A549 (cell line): ENCODE measurements around the gene METTL24.

ENCODE experiments used
- CBX8 ChIP-seq: fragments of 200-600 bp; sonication (generic); IDR thresholded peaks from 2 replicates; pipeline ENCODE4 v1.6.1; 2016
- CHD2 ChIP-seq: fragments of 150-350 bp; IDR thresholded peaks from 2 replicates; pipeline ENCODE4 v1.6.1; 2014; ENCODE audit warnings: low read length; ENCODE audit not compliant: partially characterized antibody
- EP300 ChIP-seq, 2 experiments: fragments of >200 bp; sonication (Bioruptor Twin); formaldehyde crosslinking; IDR thresholded peaks; 2 replicates in 1 of 2; 3 replicates in 1 of 2; pipeline ENCODE4 v1.6.1; 2016 to 2017
- ESRRA ChIP-seq: fragments of 150-350 bp; IDR thresholded peaks from 2 replicates; pipeline ENCODE4 v1.6.1; 2014; ENCODE audit warnings: mild to moderate bottlenecking, low read length, borderline replicate concordance
- MAFK ChIP-seq: fragments of 450-650 bp; IDR thresholded peaks from 2 replicates; pipeline ENCODE4 v1.6.1; 2014; ENCODE audit not compliant: partially characterized antibody
- MAZ ChIP-seq: fragments of 150-350 bp; IDR thresholded peaks from 2 replicates; pipeline ENCODE4 v1.6.1; 2014; ENCODE audit warnings: antibody characterized with exemption, low read depth, low read length, borderline replicate concordance
- PHF8 ChIP-seq: fragments of 200-600 bp; sonication (generic); IDR thresholded peaks from 2 replicates; pipeline ENCODE4 v1.6.1; 2016; ENCODE audit warnings: low read depth, mild to moderate bottlenecking, antibody characterized with exemption, moderate library complexity, borderline replicate concordance
- POLR2A ChIP-seq: IDR thresholded peaks from 2 replicates; pipeline ENCODE4 v1.6.1; 2012; ENCODE audit warnings: mild to moderate bottlenecking, low read length
- RNF2 ChIP-seq: fragments of 200-600 bp; sonication (generic); IDR thresholded peaks from 2 replicates; pipeline ENCODE4 v1.6.1; 2016; ENCODE audit warnings: low read depth, mild to moderate bottlenecking, antibody characterized with exemption, moderate library complexity, borderline replicate concordance
- SMC3 ChIP-seq: fragments of >200 bp; sonication (Bioruptor Twin); formaldehyde crosslinking; IDR thresholded peaks from 3 replicates; pipeline ENCODE4 v1.6.1; 2018; ENCODE audit warnings: inconsistent platforms
- SREBF2 ChIP-seq: fragments of 450-650 bp; IDR thresholded peaks from 2 replicates; pipeline ENCODE4 v1.6.1; 2014; ENCODE audit warnings: mild to moderate bottlenecking, moderate library complexity
- TF ChIP-seq, protein P1 (sequence below): fragments of >200 bp; sonication (Bioruptor Twin); formaldehyde crosslinking; IDR thresholded peaks from 3 replicates; pipeline ENCODE4 v1.5.1; 2016
- TF ChIP-seq, protein P2 (sequence below): fragments of 450-650 bp; IDR thresholded peaks from 2 replicates; pipeline ENCODE4 v1.6.1; 2014; ENCODE audit warnings: antibody characterized with exemption

GRCh38 chr6:110214338-110214737, 143.8 kb downstream of the METTL24 start:
- TF ChIP-seq POLR2A (no peak), SREBF2 (no peak), CHD2 (no peak), SMC3 (no peak), MAZ (no peak), RNF2 (no peak), PHF8 (no peak), MAFK (no peak), ESRRA (no peak), EP300 (IDR thresholded peaks at IDR 0.05) (no peak), CBX8 (no peak)
- TF ChIP-seq, protein P1, sequence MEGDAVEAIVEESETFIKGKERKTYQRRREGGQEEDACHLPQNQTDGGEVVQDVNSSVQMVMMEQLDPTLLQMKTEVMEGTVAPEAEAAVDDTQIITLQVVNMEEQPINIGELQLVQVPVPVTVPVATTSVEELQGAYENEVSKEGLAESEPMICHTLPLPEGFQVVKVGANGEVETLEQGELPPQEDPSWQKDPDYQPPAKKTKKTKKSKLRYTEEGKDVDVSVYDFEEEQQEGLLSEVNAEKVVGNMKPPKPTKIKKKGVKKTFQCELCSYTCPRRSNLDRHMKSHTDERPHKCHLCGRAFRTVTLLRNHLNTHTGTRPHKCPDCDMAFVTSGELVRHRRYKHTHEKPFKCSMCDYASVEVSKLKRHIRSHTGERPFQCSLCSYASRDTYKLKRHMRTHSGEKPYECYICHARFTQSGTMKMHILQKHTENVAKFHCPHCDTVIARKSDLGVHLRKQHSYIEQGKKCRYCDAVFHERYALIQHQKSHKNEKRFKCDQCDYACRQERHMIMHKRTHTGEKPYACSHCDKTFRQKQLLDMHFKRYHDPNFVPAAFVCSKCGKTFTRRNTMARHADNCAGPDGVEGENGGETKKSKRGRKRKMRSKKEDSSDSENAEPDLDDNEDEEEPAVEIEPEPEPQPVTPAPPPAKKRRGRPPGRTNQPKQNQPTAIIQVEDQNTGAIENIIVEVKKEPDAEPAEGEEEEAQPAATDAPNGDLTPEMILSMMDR: no peak
- TF ChIP-seq, protein P2, sequence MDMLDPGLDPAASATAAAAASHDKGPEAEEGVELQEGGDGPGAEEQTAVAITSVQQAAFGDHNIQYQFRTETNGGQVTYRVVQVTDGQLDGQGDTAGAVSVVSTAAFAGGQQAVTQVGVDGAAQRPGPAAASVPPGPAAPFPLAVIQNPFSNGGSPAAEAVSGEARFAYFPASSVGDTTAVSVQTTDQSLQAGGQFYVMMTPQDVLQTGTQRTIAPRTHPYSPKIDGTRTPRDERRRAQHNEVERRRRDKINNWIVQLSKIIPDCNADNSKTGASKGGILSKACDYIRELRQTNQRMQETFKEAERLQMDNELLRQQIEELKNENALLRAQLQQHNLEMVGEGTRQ: no peak
